Ovary (tissue), 3 donors: ENCODE data around the gene ETS1.

ENCODE experiments used
- EP300 ChIP-seq: sonication (generic); formaldehyde crosslinking; IDR thresholded peaks from one replicate; pipeline ENCODE4 v1.6.1; 2017; ENCODE audit warnings: antibody characterized with exemption
- TF ChIP-seq, protein P1 (sequence below), 3 donors: fragments of 450-650 bp in 2 of 3; fragments of 200-600 bp in 1 of 3; IDR thresholded peaks; one replicate each; pipeline versions ENCODE4 v1.5.1 to v1.8.0; 2016 to 2022; ENCODE audit warnings: antibody characterized with exemption in 3 of 3, mild to moderate bottlenecking in 1 of 3
- donor health status: DM: no; HTN: no; CAD: no.

DNA sequence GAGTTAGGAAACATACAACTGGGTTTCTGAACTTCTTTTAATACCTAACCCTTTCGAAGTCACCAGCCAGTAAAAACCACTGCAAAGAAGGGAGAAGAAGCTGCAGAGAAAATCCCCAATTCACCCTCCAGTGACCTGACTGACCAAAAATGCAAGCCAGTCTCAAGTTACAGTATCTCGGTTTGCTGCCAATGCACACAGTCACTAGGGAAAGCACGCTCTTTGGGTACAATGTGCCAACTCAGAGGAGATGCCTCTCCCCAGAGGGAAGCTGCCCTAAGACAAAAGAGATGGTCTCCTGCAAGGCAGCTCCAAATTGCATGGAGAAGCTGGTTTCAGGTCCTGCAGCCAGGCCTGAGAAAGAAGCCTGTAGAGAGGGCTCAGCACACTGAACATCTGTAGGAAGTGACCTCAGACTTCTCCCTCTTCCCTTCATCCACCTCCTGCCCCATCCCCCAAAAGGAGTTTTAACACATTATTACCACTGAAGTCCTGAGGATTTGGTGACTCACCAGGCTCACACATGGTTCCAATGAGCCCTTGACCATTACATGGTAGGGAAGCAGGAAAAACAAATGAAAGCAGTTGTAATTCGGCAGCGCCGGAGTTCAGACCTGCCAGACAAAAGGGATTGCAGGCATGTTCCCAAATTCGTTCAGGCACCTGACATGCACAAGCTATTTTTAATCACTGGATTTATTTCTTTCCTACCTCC is 90.1 kb downstream of the ETS1 start:
- TF ChIP-seq, protein P1, sequence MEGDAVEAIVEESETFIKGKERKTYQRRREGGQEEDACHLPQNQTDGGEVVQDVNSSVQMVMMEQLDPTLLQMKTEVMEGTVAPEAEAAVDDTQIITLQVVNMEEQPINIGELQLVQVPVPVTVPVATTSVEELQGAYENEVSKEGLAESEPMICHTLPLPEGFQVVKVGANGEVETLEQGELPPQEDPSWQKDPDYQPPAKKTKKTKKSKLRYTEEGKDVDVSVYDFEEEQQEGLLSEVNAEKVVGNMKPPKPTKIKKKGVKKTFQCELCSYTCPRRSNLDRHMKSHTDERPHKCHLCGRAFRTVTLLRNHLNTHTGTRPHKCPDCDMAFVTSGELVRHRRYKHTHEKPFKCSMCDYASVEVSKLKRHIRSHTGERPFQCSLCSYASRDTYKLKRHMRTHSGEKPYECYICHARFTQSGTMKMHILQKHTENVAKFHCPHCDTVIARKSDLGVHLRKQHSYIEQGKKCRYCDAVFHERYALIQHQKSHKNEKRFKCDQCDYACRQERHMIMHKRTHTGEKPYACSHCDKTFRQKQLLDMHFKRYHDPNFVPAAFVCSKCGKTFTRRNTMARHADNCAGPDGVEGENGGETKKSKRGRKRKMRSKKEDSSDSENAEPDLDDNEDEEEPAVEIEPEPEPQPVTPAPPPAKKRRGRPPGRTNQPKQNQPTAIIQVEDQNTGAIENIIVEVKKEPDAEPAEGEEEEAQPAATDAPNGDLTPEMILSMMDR (IDR thresholded peaks at IDR 0.05) = no peak
- TF ChIP-seq EP300 = no peak
